Activated CD4-positive, CD25-positive, alpha-beta regulatory T cell treated with anti-CD3 and anti-CD28 coated beads, Interleukin-2, amount 50 U/mL, for 72 hours (primary cell): ENCODE data around the gene LEMD1.

Source experiments
- DNase-seq: peaks from one replicate; pipeline ENCODE4 v3.0.0; 2021

Gene LEMD1, protein sequence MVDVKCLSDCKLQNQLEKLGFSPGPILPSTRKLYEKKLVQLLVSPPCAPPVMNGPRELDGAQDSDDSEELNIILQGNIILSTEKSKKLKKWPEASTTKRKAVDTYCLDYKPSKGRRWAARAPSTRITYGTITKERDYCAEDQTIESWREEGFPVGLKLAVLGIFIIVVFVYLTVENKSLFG

GRCh38 chr1:205421798-205422197 is at the start of gene LEMD1:
Gene LEMD1, minus strand, starts transcription at chr1:205422056. Its CDS starts 1,520 bp downstream, at chr1:205420536.
- DNase-seq, result no peak

GRCh38 chr1:205470131-205470530 is 48.3 kb upstream of the LEMD1 start:
- DNase-seq, result no peak

DNA sequence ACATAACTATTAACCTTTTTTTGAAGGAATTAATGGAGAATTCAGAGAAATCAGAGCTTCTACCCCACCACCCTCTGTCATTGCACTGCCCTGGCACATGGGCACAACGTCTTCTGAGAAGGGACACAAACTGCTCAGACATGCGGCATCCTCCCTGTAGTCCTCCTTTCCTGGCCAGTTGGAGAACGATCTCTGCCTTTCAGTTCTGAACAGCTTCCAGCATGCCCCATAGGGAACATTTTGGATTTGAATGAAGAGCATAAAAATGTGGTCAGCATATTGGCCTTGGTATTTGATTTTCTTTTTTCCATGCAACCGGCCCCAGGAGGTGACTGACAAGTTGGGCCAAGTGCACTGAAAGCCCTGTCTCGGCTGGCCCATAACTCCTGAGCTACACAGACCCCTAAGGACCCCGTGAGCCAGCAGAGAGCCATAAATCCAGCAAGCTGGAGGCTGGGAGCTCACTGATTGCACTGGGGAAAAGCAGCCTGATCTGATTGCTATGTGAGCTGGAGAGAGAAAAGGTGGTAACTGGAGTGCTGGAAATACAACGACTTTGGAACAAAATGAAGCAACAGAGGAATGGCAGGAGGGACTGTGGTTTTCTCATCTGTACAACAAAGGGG is 44.9 kb upstream of the LEMD1 start:
- no peak for DNase-seq

- no peak for DNase-seq
Observed at GRCh38 chr1:205465392-205465791, 43.5 kb upstream of the LEMD1 start.

- no peak for DNase-seq
Observed at GRCh38 chr1:205458777-205459566, 37.1 kb upstream of the LEMD1 start.

DNA sequence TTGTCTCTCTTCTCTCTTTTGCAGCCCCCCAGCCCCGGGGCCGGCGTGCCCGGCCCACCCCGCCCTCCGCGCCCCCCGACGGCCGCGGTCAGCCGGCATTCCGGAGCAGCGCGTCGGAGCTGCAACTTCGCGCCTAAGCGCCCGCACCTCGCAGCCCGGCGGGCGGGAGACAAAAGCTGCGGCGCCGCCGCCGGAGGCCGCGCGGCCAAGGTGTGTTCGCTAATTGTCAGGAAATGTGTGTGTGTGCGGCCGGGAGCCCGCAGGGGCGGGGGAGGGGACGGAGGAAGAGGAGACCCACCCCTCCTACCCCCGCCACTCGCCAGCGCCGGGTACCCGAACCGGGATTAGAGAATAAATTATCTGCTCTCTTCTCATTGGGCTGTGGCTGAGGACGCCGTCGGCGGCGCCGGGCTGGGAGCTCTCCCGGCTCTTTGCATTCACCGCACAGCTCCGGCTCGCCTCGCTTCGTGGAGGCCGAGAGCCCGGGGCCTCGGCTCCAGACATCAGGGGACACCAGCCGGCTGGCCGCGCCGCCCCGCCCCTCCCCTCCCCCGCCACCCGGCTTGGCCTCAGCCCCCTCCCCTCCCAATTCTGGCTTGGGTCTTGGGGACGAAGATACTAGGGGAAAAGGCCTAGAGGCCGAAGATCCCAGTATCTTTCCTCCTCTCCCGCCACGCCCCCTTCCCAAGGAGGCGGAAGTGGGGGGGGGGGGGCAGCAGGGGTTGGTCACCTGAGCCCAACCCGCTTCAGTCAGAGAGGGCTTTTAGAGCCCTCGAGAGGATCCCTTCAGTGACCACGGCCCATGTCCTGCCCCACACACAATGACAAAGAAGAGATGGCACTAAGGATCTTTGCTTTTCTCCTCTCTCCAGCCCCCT is 35.3 kb upstream of the LEMD1 start:
- DNase-seq, result no peak

GRCh38 chr1:205456383-205456867 is 34.6 kb upstream of the LEMD1 start:
- DNase-seq, result no peak

DNA sequence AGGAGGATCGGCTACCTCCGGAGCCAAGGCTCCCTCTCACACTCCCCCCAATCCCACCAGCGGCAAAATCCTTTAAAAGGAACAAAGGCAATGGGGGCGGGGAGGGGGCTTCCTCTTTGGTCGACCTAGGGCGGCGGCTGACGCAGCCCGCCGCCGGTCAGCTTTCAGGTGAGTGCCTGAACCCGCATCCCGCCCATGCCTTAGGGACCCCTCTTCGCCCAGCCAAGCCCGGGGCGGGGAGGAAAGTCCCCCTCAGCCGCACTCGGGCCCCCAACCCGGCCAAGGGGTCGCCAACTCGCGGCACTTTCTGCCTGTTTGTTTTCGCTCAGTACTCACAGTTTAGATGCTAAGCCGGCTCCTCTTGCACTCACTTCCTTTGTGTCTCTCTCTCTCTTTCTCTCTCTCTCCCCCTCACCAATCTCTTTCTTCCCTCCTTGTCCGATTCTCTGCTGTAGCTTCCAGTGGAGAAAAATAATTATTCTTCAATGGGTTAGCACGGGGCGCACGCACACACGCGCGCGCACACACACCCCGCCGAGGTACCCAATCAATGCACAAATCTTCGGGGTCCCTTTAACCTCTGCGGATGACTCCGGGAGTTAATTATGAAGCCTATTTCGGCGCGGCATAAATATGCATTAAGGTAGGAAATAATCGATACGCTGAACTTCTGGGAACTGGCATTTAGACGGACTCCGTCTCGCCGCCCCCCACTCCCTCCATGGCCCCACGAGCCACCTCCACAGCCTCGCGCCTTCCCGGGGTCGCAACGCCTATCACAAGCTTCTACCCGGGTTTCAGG is 33.9 kb upstream of the LEMD1 start, which contains the start of gene BLACAT1:
BLACAT1 (minus strand) TSS at position 465 of the 802 bp plus-strand sequence.
- no peak for DNase-seq

- DNase-seq, result no peak
Observed at GRCh38 chr1:205454903-205455335, 33.1 kb upstream of the LEMD1 start.

GRCh38 chr1:205453466-205453865 is 31.6 kb upstream of the LEMD1 start:
- DNase-seq, result no peak

DNA sequence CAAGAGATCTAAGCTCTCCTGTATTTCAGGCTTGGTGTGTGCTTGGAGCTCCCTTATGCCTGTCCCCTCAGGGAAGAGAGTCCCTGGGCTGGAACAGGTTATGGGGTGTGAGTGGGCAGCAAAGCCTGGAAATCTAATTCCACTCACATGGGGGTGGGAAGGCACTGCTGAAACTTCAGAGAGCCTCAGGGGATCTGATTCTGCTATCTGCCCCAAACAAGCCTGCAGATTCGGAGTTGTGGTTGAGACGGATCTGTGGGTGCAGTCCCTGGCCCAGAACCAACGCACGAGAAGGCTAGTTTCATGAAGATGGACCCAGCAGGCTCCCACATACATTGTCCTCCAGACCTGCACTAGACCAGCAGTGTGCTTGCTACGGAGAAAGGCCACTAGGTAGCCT is 31.1 kb upstream of the LEMD1 start:
- DNase-seq, result no peak

DNA sequence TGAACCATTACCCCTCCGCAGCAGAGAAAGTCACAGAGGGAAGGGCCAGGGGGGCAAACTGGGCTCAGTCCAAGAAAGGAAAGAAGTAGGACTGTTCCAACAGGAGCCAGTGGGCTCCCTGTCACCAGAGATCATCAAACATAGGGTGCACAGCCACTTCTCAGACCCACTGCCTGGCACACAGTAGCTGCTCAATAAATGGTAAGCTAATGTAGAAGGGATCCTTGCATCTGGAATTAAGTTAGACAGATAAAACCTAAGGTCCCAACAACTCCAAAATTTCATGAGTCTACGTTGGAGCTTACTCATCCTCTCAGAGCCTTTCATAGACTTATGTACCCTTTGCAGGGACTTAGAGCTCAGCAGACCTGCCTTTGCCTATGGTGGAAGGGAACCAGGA is 30.5 kb upstream of the LEMD1 start:
- DNase-seq, result no peak

DNA sequence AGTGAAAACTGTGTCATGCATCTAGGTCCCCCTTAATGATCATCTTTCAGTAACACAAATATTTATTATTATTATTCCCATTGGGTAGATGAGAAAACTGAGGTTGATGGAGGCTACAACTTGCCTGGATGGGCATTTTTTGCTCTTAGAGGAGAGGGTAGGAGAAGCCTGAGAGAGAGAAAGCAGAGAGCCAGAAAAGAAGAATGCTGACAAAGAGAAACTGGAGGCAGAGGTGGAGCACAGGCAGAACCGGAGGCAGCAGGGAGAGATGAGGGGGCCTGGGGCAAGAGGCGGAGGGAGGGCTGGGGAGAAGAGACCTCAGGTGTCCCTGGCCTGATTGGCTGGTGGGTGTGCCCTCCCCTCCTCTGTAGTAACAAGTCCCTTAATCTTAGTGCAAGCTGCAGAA is 29.9 kb upstream of the LEMD1 start:
- no peak for DNase-seq

DNA sequence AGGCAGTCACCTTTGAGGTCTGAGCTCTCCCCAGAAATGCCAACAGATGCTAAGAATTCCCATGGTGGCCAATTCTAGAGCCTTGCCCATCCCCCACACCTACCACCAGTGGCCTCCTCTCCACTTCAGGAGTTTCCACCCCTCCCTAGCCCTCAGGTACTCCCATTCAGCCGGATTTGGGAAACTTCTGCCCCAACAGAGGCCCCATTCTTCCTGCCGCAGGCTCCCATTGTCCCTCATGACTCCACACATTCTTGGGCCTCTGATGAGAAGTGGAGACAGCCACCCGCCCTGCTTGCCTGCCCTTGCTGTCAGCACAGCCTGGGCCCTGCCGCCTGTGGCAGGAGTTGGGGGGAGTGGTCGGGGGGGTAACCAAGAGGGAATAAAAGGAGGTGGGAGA is 29.3 kb upstream of the LEMD1 start:
- DNase-seq, result no peak

DNA sequence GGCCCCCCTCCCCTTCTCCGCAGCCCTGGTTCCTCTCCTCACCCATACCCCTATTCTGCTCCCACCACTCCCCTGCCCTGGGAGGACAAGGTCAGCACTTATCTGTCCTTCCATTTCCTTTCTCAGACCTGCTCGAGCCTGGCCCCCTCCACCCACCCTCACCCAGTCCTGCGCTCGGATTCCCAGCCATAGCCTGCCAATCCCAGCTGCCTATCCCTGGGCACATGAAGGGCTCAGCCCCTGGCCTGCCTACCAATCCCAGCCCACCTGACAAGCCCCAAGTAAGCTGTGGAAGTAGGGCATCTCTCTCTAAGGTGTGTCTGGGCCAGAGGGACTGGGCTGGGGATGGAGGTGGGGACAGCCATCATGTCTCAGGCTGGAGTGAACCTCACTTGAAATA is 28.6 kb upstream of the LEMD1 start:
- no peak for DNase-seq

DNA sequence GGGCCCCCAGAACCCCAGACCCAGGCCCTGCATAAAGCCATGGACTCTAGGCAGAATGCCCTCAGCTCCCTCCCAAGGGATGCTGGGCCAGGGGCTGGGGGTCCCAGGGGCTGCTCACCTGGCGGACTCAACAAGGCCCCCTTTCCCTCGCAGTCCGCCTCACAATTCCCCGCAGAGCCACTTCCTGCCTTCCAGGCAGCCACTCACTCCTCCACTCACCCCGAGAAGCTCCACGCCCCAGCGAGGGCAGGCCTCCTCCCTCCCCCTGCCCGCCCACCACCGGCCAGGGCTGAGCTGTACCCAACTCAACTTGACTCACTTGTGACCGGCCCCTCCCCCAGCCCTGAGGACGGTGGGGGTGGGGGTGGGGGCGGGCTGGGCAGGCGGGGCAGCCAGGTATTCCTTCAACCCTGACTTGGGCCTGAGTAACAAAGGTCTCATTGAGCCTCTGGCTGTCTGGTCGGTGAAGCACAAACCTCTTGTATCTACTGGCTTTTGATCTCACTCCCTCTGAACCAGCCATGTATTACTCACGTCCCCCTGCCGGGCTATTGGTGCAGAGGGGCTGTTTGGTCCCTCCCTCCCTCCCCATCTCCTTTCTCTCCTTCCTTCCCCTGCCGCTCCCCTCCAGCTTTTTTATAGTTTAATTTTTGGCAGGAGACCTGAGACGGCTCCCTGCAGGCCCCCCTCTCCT is 28.0 kb upstream of the LEMD1 start:
- peak; percentile 47 for DNase-seq

GRCh38 chr1:205449254-205449749 is 27.4 kb upstream of the LEMD1 start:
- DNase-seq, result no peak

- no peak for DNase-seq
Observed at GRCh38 chr1:205448540-205449253, 26.8 kb upstream of the LEMD1 start.

DNA sequence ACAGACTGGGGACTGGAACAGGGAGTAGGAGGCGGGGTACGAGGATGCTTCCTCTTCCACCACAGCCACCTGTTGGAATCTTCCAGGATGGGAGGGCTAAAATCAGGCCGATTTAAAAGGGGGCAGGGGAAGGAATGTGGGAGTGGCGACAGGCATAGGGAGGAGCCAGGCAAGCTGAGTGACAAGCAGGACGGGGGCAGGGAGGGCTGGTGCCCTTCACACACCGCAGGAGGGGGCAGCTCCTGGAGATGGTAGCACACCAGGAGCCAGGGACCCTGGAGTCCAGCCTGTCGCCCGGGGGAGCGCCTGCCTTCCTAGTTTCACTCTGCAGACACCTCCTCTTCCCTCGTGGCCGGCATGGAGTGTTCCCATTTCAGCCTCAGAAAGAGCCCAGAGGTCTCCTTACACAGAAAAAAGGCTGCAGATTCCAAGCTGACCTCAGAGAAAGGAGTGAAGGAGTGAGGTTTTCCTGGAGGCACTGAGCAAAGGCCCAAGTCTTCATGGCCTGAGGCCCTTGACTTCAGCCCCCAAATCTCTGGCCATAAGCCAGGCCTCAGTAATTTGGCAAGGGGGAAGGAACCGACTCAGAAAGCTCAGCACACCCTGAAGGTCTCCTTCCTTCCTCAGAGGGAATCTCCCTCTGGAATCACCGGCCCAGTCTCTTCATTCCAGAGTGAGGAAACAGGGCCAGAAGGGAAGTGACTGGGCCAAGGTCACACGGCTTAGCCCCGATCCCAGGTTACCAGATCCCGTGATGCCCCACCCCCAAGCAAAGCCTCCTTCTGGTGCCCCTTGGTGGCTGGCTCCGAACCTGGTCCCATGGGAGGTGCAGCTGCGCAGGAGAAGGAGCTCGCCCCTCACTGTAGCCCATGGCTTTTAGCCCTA is 25.8 kb upstream of the LEMD1 start:
- DNase-seq, result no peak
